Ureter (tissue), 1 donor: Measurements from ENCODE around the gene WFDC6. TPM values are rescaled to one million over a fixed set of nuclear protein-coding genes. Genes with fewer than 3 reads are reported as not detected.

ENCODE experiments used
- DNase-seq: peaks from one replicate; pipeline ENCODE4 v3.0.0-alpha.2; 2020; ENCODE audit warnings: low spot score
- total RNA-seq: library from RNA; stranded (reverse); gene quantifications from one replicate; pipeline ENCODE4 v1.2.4, GENCODE V29; 2023
- donor health status: DM: yes; HTN: yes; CAD: no.

The WFDC6 gene
- total RNA-seq, 1 donor from 2014 or later: not detected

GRCh38 chr20:45515147-45515913, 24.0 kb downstream of the WFDC6 start, which contains the start of gene SPINT3:
Gene SPINT3 (minus strand): TSS chr20:45515622. CDS start chr20:45515608, 14 bp downstream.
- DNase-seq: no peak

GRCh38 chr20:45510242-45510862, 28.9 kb downstream of the WFDC6 start:
- no peak for DNase-seq

DNA sequence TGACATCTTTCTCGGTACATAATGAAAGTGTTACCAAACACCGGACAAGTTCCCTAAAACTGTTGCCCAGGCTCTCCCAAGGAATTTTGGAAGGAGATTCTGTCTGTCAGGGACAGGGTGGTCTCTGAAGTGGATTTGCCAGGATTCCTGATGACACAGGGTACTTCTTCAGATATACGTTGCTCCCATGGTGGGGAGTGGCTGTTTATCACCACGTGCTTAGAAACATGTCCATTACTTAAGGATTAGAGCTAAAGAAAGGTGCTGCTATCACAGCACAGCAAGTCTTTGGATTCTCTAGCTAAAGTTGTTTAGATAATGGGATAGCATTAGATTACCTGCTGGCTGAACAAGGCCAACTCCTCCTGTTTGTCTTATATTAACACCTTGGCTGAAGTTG, 30.2 kb downstream of the WFDC6 start:
- DNase-seq: no peak

DNA sequence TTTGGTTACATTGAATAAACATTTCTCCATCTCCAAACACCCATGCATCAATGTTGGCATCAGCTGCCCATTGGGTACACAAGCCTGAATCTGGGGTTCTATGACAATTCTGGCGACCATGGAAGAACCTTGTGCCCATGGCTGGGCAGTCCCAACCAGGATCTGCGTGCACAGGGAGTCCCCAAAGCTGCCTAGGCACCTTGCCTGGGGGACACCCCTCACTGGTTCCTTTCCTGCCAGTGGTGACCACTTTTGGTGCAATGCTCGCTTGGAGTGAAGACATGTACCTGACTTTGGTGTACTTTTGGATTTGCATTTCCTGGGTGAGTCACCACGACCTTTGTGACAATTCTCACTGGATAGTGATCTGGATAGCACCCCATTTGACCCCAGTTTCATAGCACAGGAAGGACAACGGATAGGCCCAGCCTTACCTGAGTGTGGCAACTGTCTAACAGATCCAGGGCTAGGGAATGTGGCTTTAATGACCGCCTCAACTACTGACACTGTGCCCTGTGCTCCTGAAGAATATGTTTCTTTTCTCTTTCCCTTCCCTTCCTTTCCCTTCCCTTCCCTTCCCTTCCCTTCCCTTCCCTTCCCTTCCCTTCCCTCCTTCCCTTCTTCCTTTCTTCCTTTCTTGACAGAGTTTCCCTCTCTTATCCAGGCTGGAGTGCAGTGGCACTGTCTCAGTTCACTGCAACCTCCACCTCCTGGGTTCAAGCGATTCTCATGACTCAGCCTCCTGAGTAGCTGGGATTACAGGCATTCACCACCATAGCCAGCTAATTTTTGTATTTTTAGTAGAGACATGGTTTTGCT, 31.0 kb downstream of the WFDC6 start:
- no peak for DNase-seq

GRCh38 chr20:45507011-45507820, 32.1 kb downstream of the WFDC6 start:
- no peak for DNase-seq

- DNase-seq: no peak
These were observed 32.9 kb downstream of the WFDC6 start for GRCh38 chr20:45506398-45506797.

- DNase-seq: no peak
These were observed 35.9 kb downstream of the WFDC6 start for GRCh38 chr20:45503403-45503802.

- no peak for DNase-seq
These were observed 36.7 kb downstream of the WFDC6 start for GRCh38 chr20:45502561-45502960.

GRCh38 chr20:45501600-45501999, 37.7 kb downstream of the WFDC6 start:
- no peak for DNase-seq

GRCh38 chr20:45500022-45500421, 39.3 kb downstream of the WFDC6 start:
- DNase-seq: no peak

DNA sequence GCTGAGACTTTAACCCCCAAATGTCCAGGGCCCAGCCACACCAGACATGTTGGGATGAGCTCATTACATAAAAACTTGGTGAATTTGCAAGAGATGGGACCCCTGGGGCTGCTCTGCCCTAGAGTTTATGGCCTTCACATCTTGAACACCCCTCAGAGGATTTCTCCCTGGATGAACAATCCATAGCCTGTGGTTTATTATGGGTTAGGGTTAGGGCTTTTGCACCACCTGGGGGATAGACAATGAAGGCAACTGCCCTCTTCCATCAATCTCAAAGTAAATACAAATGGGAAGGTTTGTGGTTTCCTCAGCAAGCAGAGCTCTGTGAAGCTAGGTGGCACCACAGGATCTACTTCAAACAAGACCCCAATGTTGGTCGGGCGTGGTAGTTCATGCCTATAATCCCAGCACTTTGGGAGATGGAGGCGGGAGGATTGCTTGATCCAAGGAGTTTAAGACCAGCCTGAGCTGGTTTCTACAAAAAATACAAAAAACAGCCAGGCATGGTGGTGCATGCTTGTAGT, 41.2 kb downstream of the WFDC6 start:
- DNase-seq: no peak

DNA sequence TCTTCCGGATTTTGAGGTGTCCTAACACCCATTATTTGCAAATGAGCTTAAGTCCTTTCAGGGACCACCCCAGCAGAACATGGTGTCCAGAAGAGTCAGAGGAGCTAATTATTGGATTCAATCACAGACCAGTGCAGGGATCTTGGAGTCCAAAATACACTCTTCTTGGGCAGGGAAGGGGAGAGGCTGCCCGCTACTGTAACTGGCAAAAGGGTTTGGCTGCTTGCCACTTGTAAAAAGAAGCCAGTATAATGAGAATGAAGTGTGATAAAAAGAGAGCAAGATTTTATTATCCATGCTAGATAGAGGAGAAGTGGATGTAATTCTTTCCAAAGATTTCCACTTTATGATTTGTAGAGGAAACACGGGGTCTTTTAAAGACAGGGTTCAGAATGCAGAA, 43.1 kb downstream of the WFDC6 start:
- no peak for DNase-seq

DNA sequence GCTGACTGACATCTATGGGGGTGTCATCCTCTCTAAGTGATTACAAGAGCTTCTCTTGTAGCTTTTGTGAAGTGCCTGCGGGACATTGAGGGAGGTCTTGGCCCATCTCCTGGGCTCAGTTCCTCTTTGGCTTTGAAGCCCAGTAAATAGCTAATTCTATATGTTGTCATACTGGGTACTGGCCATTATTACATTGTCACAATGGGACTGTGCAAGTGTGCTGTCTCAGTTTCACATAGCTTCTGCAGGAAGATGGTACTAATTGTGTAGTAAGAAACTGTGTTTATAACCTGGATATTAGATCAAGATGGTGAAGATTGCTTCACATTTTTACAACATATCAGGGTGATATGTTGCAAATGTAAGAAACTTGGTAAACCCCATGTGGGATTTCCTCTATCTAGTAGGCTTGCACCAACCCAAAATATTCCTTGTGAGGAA, 43.8 kb downstream of the WFDC6 start:
- DNase-seq: no peak

DNA sequence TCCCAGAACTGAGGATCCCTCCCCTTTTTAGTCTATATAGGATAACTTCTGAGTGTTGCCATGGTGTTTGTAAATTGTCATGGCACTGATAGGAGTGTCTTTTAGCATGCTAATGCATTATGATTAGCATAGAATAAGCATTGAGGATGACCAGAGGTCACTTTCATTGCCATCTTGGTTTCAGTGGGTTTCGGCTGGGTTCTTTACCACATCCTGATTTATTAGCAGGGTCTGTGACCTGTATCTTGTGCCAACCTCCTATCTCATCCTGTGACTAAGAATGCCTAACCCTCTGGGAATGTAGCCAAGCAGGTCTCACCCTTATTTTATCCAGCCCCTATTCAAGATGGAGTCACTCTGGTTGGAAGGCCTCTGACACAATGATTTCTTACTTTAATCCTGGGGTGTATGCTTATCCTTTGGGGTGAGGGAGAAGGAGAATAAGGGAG, 50.2 kb downstream of the WFDC6 start:
- no peak for DNase-seq

GRCh38 chr20:45487231-45487635, 52.0 kb downstream of the WFDC6 start:
- DNase-seq: no peak

GRCh38 chr20:45485388-45485787, 53.9 kb downstream of the WFDC6 start:
- DNase-seq: no peak

DNA sequence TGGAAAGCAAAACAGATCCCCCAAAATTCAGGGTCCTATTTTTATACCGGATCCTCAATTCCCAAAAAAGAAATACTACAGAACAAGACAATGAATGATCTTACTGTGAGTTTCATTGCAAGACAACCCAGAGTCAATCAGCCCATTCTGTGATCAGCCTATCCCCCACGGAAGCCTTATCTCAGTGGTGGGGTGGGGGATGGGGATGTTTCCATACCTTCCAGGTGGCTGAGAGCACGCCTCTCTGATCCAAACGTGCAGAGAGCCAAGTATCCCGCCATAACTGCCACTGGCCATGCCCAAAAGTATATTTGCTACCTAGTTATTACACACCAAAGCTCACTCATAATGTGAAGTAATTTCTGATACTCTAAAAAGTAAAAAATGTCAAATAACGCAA, 54.6 kb downstream of the WFDC6 start:
- DNase-seq: no peak
